CD14-positive monocyte (primary cell): ENCODE data around the gene LAMB1. TPM values are rescaled to one million over a fixed set of nuclear protein-coding genes. Genes with fewer than 3 reads are reported as not detected.
A peak's percentile ranks its signal among the peaks of the same experiment; 100 is the strongest.

ENCODE experiments used
- DNase-seq, 3 donors: peaks; one replicate each; pipeline ENCODE4 v3.0.0-alpha.2; 2011 to 2022
- H2AFZ ChIP-seq: 2 replicates; pipeline ENCODE4 v1.6.0; 2012; ENCODE audit warnings: mild to moderate bottlenecking, low read depth, low read length, inconsistent platforms; ENCODE audit not compliant: insufficient read depth, poor library complexity, severe bottlenecking
- H3K27ac ChIP-seq, 2 donors: 1 replicate in 1 of 2; 2 replicates in 1 of 2; pipeline ENCODE4 v1.5.1; 2012 to 2013; ENCODE audit warnings: low read length in 2 of 2, control low read depth in 1 of 2, inconsistent platforms in 1 of 2, low read depth in 1 of 2, mild to moderate bottlenecking in 1 of 2
- H3K27me3 ChIP-seq, 2 donors: one replicate each; pipeline versions ENCODE4 v1.6.0 to v1.6.1; 2011 to 2013; ENCODE audit warnings: low read length in 2 of 2; ENCODE audit not compliant: control insufficient read depth in 2 of 2, insufficient read depth in 2 of 2
- H3K36me3 ChIP-seq, 2 donors: replicated peaks in 1 of 2; 1 replicate in 1 of 2; 2 replicates in 1 of 2; pipeline versions ENCODE4 v1.5.1 to v1.6.1; 2012 to 2013; ENCODE audit warnings: low read length in 2 of 2, control low read depth in 1 of 2, inconsistent platforms in 1 of 2, mild to moderate bottlenecking in 1 of 2; ENCODE audit not compliant: insufficient read depth in 2 of 2, control insufficient read depth in 1 of 2
- H3K4me1 ChIP-seq, 2 donors: 1 replicate in 1 of 2; 2 replicates in 1 of 2; pipeline versions ENCODE4 v1.5.1 to v1.6.1; 2012 to 2013; ENCODE audit warnings: low read length in 2 of 2, control low read depth in 1 of 2, inconsistent platforms in 1 of 2, mild to moderate bottlenecking in 1 of 2, moderate library complexity in 1 of 2; ENCODE audit not compliant: insufficient read depth in 2 of 2, control insufficient read depth in 1 of 2
- H3K4me2 ChIP-seq: replicated peaks from 2 replicates; pipeline ENCODE3; 2012; ENCODE audit warnings: low read length, moderate library complexity, mild to moderate bottlenecking; ENCODE audit not compliant: poor library complexity, severe bottlenecking; ENCODE audit errors: extremely low read depth
- H3K4me3 ChIP-seq, 3 experiments: fragments of 200-600 bp in 1 of 3; sonication (generic) in 1 of 3; replicated peaks in 1 of 3; 1 replicate in 2 of 3; 2 replicates in 1 of 3; pipeline ENCODE4 v1.5.1; 2011 to 2013; ENCODE audit warnings: low read length in 3 of 3, mild to moderate bottlenecking in 3 of 3, control low read depth in 2 of 3, low read depth in 2 of 3, inconsistent platforms in 1 of 3, moderate library complexity in 1 of 3
- H3K79me2 ChIP-seq: 2 replicates; pipeline ENCODE4 v1.6.0; 2012; ENCODE audit warnings: mild to moderate bottlenecking, control low read depth, inconsistent platforms, low read length, moderate library complexity; ENCODE audit not compliant: insufficient read depth
- H3K9ac ChIP-seq: 2 replicates; pipeline ENCODE4 v1.6.0; 2017; ENCODE audit warnings: low read length, mild to moderate bottlenecking; ENCODE audit not compliant: insufficient read depth, poor library complexity, severe bottlenecking
- H3K9me3 ChIP-seq, 2 donors: replicated peaks in 1 of 2; 1 replicate in 1 of 2; 2 replicates in 1 of 2; pipeline versions ENCODE4 v1.5.1 to v1.6.1; 2012 to 2013; ENCODE audit warnings: low read length in 2 of 2, control low read depth in 1 of 2; ENCODE audit not compliant: control insufficient read depth in 1 of 2, insufficient read depth in 1 of 2
- H4K20me1 ChIP-seq: 2 replicates; pipeline ENCODE4 v1.6.0; 2012; ENCODE audit warnings: mild to moderate bottlenecking, low read length, control low read depth, moderate library complexity; ENCODE audit not compliant: insufficient read depth
- H3K27ac Mint-ChIP-seq, 7 donors: one replicate each; pipeline ENCODE4 v1.8.0; 2020; ENCODE audit warnings: mild to moderate bottlenecking in 7 of 7, mixed read lengths in 7 of 7, moderate library complexity in 6 of 7, inconsistent platforms in 2 of 7
- H3K27me3 Mint-ChIP-seq, 3 donors: one replicate each; pipeline ENCODE4 v1.8.0; 2021 to 2022; ENCODE audit warnings: low read depth in 3 of 3, mild to moderate bottlenecking in 3 of 3, mixed read lengths in 3 of 3, moderate library complexity in 3 of 3, inconsistent platforms in 1 of 3
- H3K36me3 Mint-ChIP-seq, 2 donors: one replicate each; pipeline ENCODE4 v1.8.0; 2020; ENCODE audit warnings: mixed read lengths in 2 of 2, inconsistent platforms in 1 of 2, mild to moderate bottlenecking in 1 of 2
- H3K4me1 Mint-ChIP-seq: one replicate; pipeline ENCODE4 v1.8.0; 2020; ENCODE audit warnings: mild to moderate bottlenecking, mixed read lengths
- H3K4me3 Mint-ChIP-seq, 2 donors: one replicate each; pipeline ENCODE4 v1.8.0; 2020; ENCODE audit warnings: mild to moderate bottlenecking in 2 of 2, mixed read lengths in 2 of 2, moderate library complexity in 1 of 2
- H3K9me3 Mint-ChIP-seq, 7 donors: one replicate each; pipeline ENCODE4 v1.8.0; 2020 to 2022; ENCODE audit warnings: mixed read lengths in 7 of 7, mild to moderate bottlenecking in 6 of 7, moderate library complexity in 6 of 7, inconsistent platforms in 2 of 7
- WGBS: methylation state at CpG from one replicate; pipeline ENCODE4 v1.1.5; 2013; ENCODE audit warnings: missing lambda C conversion rate; ENCODE audit not compliant: insufficient coverage; 5-methylcytosine and 5-hydroxymethylcytosine counted together
- intact Hi-C, 2 donors: fragments of 100-400 bp; cut with micrococcal nuclease; formaldehyde crosslinking; loops; one replicate each; pipeline versions ENCODE4 v1.15.0 to v1.15.1; 2023
- polyA plus RNA-seq, 3 donors: library from polyadenylated mRNA; depleted of rRNA in 1 of 3; unstranded in 2 of 3; stranded (reverse) in 1 of 3; fragments of 300-500 nt in 2 of 3; fragments of >200 nt in 1 of 3; fragmentation: Illumina TruSeq in 2 of 3; gene quantifications; 1 replicate in 2 of 3; 2 replicates in 1 of 3; pipeline ENCODE4 v1.2.3, GENCODE V29; 2012 to 2021
- TF ChIP-seq, protein P1 (sequence below): fragments of 200-600 bp; IDR thresholded peaks from one replicate; pipeline ENCODE4 v1.8.0; 2022; ENCODE audit warnings: antibody characterized with exemption, mild to moderate bottlenecking

The LAMB1 gene
- polyA plus RNA-seq, 3 donors = 0.42 TPM; not detected in 2

GRCh38 chr7:107953265-107953923, 49.6 kb downstream of the LAMB1 start:
- peaks cover 0 to 2% of the 10 kb centered on the region in 2 donors for H3K27me3 ChIP-seq
- intact Hi-C loops = no loop called here
- Mint-ChIP-seq H3K4me1 (no peaks in the 10 kb centered on the region), H3K36me3 (no peaks in the 10 kb centered on the region), H3K9me3 (no peaks in the 10 kb centered on the region), H3K27me3 (peaks cover 0 to 4% (median 3%) of the 10 kb centered on the region in 3 donors), H3K27ac (no peak overlapping the region), H3K4me3 (no peak overlapping the region)
- TF ChIP-seq, protein P1, sequence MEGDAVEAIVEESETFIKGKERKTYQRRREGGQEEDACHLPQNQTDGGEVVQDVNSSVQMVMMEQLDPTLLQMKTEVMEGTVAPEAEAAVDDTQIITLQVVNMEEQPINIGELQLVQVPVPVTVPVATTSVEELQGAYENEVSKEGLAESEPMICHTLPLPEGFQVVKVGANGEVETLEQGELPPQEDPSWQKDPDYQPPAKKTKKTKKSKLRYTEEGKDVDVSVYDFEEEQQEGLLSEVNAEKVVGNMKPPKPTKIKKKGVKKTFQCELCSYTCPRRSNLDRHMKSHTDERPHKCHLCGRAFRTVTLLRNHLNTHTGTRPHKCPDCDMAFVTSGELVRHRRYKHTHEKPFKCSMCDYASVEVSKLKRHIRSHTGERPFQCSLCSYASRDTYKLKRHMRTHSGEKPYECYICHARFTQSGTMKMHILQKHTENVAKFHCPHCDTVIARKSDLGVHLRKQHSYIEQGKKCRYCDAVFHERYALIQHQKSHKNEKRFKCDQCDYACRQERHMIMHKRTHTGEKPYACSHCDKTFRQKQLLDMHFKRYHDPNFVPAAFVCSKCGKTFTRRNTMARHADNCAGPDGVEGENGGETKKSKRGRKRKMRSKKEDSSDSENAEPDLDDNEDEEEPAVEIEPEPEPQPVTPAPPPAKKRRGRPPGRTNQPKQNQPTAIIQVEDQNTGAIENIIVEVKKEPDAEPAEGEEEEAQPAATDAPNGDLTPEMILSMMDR = no peak
- no peaks in the 10 kb centered on the region for H3K9me3 ChIP-seq
- H3K36me3 ChIP-seq = no peaks in the 10 kb centered on the region
- H4K20me1 ChIP-seq = no peaks in the 10 kb centered on the region
- H3K9ac ChIP-seq = no peak overlapping the region
- no peak for DNase-seq
- H2AFZ ChIP-seq = no peak overlapping the region
- no peak overlapping the region for H3K27ac ChIP-seq
- no peaks in the 10 kb centered on the region for H3K79me2 ChIP-seq
- WGBS = 94% methylated on average over 7 of the region's 10 CpGs
- no peak overlapping the region for H3K4me3 ChIP-seq
- H3K4me1 ChIP-seq = no peaks in the 10 kb centered on the region
- no peak overlapping the region for H3K4me2 ChIP-seq

GRCh38 chr7:107951896-107952295, 51.1 kb downstream of the LAMB1 start:
- H3K36me3 ChIP-seq = no peaks in the 10 kb centered on the region
- TF ChIP-seq, protein P1 = no peak
- Mint-ChIP-seq H3K4me1 (no peaks in the 10 kb centered on the region), H3K36me3 (no peaks in the 10 kb centered on the region), H3K27ac (peak overlapping the region in 1 of 7 donors; percentile 40), H3K9me3 (no peaks in the 10 kb centered on the region), H3K4me3 (no peak overlapping the region), H3K27me3 (peaks cover 0 to 3% (median 2%) of the 10 kb centered on the region in 3 donors)
- no peak overlapping the region for H3K4me3 ChIP-seq
- no peaks in the 10 kb centered on the region for H3K9me3 ChIP-seq
- no peaks in the 10 kb centered on the region for H3K27me3 ChIP-seq
- no peaks in the 10 kb centered on the region for H4K20me1 ChIP-seq
- intact Hi-C loops = no loop called here
- no peak overlapping the region for H3K9ac ChIP-seq
- H3K4me1 ChIP-seq = no peaks in the 10 kb centered on the region
- DNase-seq = no peak
- H3K4me2 ChIP-seq = no peak overlapping the region
- no peak overlapping the region for H3K27ac ChIP-seq
- no peaks in the 10 kb centered on the region for H3K79me2 ChIP-seq
- H2AFZ ChIP-seq = no peak overlapping the region
- 99% methylated on average over 8 of the region's 9 CpGs for WGBS
